VCaP (cell line): ENCODE measurements around the gene DPEP1.

Experiments
- H3K27ac ChIP-seq: fragments of 450-650 bp; 2 replicates; pipeline ENCODE4 v1.5.1; 2017
- TF ChIP-seq, protein P1 (sequence below): fragments of 450-650 bp; conservative IDR thresholded peaks from 2 replicates; pipeline ENCODE4 v1.5.1; 2017; ENCODE audit warnings: mild to moderate bottlenecking, moderate library complexity

The DPEP1 gene

DNA sequence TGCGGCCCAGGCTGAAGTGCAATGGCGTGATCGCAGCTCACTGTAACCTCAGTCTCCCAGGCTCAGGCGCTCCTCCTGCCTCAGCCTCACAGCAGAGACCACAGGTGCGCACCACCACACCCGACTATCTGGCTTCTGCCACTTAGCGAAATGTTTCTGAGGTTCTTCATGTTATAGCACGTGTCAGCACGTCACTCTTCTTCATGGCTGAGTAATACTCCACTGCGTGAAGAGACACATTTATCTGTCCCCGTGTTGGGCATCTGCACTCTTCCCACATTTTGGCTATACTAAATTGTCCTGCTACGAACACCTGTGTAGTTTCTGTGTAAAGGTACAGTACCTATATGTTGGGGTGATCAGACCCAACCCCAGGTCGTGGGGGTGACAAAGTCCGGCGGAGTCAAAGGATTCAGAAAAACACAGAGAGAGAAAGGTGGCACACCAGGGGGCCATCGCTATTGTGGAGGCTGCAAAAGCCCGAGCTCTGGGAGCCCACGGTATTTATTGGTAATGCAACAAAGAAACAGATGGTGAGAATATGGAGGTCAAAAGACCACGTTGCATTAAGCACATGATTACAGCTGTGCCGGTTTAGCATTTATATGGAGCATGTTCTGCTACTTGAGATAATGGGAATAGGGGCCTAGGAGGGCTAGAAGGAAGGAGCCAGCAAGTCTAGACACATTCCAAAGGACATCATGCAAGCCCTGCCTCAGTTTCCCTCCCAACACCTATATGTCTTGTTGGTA, 851 bp upstream of the DPEP1 start:
- TF ChIP-seq, protein P1, sequence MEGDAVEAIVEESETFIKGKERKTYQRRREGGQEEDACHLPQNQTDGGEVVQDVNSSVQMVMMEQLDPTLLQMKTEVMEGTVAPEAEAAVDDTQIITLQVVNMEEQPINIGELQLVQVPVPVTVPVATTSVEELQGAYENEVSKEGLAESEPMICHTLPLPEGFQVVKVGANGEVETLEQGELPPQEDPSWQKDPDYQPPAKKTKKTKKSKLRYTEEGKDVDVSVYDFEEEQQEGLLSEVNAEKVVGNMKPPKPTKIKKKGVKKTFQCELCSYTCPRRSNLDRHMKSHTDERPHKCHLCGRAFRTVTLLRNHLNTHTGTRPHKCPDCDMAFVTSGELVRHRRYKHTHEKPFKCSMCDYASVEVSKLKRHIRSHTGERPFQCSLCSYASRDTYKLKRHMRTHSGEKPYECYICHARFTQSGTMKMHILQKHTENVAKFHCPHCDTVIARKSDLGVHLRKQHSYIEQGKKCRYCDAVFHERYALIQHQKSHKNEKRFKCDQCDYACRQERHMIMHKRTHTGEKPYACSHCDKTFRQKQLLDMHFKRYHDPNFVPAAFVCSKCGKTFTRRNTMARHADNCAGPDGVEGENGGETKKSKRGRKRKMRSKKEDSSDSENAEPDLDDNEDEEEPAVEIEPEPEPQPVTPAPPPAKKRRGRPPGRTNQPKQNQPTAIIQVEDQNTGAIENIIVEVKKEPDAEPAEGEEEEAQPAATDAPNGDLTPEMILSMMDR, result no peak
- H3K27ac ChIP-seq, result no peak overlapping the region

DNA sequence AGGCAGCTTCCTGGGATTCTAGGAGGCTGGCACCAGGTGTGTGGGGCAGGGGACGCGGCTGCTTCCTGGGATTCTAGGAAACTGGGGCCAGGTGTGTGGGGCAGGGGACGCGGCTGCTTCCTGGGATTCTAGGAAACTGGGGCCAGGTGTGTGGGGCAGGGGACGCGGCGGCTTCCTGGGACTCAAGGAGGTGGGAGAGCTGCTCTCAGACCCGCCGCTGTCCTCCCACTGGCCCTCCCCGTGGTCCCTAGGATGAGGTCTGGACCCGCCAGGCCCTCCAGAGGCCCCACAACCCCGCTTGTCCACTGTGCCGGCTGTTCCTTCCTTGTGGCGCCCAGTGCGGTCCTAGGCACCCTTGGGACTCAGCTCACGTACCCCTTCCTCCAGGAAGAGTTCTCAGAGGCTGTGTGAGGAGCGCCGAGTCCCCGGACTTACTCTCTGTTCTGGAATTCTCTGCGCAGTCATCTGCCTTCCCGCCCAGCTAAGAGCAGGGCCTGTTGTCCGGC, 565 bp downstream of the DPEP1 start:
- no peak overlapping the region for H3K27ac ChIP-seq
- TF ChIP-seq, protein P1, result no peak

DNA sequence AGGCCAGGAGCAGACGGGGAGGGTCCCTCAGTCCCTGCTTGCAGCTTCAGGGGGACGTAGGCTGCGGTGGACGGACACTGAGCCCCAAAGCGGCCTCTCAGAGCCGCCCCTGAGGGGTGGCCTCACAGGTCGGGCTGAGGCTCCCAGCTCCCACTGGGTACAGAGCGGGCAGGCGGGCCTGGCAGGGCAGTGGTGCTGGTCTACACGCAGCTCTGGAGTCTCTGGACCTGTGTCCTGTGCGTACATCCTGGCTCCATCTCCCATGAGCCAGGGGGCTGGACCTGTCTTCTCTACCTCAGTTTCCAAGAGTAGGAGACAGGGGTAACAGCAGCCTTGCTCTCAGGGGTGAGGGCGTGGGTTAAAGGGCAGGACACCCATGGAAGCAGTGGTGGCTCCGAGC, 1.7 kb downstream of the DPEP1 start:
- TF ChIP-seq, protein P1, result no peak
- H3K27ac ChIP-seq, result no peak overlapping the region

DNA sequence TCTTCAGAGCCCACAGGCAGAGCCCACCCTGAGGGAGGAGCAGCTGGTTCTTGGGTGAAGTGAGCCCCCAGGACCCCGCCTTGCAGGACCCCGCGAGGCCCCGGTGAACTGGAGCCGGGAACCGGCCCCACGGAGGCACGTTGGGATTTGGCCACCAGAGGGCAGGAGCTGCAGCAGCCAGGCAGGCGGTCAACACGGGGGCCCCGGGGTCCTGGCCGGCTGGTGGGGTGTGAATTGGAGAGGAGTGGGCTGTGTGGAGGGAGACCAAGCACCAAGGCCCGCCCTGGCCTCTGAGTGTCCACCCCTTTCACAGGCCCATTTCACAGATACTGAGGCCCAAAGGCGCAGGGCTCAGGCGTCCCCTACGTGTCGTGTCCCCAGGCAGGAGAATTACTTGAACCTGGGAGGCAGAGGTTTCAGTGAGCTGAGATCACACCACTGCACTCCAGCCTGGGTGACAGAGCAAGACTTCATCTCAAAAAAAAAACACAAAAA, 2.2 kb downstream of the DPEP1 start:
- no peak overlapping the region for H3K27ac ChIP-seq

DNA sequence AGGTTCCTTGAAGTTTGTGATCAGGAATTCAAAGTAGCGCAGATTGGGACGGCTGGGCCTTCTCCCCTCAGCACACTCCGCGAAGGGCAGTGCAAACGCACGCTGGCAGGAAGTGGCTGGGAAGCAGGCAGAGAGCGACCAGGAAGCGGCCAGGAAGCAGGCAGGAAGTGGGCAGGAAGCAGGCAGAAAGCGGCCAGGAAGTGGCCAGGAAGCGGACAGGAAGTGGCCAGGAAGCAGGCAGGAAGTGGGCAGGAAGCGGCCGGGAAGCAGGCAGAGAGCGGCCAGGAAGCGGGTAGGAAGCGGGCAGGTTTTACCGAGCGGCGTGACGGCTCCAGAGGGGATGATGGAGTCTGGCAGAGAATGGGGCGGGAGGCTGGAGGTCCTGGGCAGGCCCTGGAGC, 3.2 kb downstream of the DPEP1 start:
- H3K27ac ChIP-seq, result no peak overlapping the region
- TF ChIP-seq, protein P1, result no peak

More for the DNA sequence above, 2.2 kb downstream of the DPEP1 start:
- TF ChIP-seq, protein P1, result peak; percentile 63

DNA sequence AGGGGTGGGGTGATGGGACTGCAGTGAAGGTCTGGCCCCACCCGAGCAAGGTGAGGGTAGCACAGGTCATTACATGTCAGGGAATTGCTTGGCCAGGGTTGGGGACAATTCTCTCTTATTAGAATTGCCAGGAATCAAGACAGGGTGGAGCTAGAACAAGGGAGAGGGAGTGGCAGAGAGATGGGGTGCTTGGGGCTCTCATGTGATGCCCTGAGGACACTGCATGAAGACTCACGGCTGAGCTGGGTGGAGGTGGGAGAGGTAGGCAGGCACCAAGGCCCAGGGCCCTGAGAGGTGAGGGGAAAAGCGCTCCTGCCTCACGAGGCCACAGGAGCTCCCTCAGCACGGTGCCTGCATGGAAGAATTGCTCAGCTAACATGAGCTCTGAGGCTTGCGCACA, 3.6 kb downstream of the DPEP1 start:
- TF ChIP-seq, protein P1, result no peak
- no peak overlapping the region for H3K27ac ChIP-seq

DNA sequence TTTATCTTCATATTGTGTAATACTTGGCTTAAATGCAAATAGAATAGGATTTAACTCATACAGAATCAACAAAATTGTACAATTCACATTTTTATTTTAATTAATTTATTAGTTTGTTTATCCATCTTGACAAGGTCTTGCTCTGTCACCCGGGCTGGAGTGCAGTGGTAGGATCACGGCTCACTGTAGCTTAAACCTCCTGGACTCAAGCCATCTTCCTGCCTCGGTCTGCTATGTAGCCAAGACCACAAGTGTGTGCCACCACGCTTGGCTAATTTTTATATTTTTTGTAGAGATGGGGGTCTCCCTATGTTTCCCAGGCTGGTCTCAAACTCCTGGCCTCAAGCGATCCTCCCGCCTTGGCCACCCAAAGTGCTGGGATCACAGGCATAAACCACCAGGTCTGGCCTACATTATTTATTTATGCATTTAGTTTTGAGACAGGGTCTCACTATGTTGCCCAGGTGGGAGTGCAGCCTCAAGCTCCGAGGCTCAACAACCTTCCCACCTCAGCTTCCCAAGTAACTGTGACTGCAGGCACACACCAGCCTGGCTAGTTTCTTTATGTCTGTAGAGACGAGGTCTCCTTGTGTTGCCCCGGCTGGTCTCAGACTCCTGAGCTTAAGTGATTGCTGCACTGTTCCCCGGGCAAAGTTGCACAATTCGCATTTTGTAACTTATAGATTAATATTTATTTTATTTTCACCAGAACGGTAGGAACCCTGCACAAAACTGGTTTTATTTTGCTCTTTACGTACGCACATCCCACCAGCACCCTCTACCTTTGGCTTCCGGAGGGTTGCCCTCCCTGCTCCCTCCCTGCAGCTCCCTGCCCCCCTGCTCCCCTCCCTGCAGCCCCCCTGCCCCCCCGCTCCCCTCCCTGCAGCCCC, 4.9 kb downstream of the DPEP1 start:
- TF ChIP-seq, protein P1, result no peak
- no peak overlapping the region for H3K27ac ChIP-seq
